K562 (cell line): ENCODE results near the gene CTSW. TPM values are rescaled to one million over a fixed set of nuclear protein-coding genes. Genes with fewer than 3 reads are reported as not detected.

ENCODE experiments used
- ARID2 ChIP-seq: fragments of 450-650 bp; IDR thresholded peaks from 2 replicates; pipeline ENCODE4 v1.6.1; 2017; ENCODE audit warnings: antibody characterized with exemption, mild to moderate bottlenecking
- BRCA1 ChIP-seq, 2 experiments: fragments of 450-650 bp in 1 of 2; sonication (generic) in 1 of 2; formaldehyde crosslinking in 1 of 2; IDR thresholded peaks; 2 replicates each; pipeline versions ENCODE4 v1.5.0 to v1.6.1; 2017 to 2020; ENCODE audit warnings: mild to moderate bottlenecking in 1 of 2, missing genetic modification reagents in 1 of 2
- ETV5 ChIP-seq: sonication (generic); formaldehyde crosslinking; IDR thresholded peaks from 2 replicates; pipeline ENCODE4 v1.4.0; 2020; ENCODE audit warnings: low read depth, mild to moderate bottlenecking, missing genetic modification reagents
- HNRNPL ChIP-seq: fragments of 200-400 bp; formaldehyde crosslinking; IDR thresholded peaks from 2 replicates; pipeline ENCODE4 v1.6.1; 2017; ENCODE audit warnings: low read depth, mild to moderate bottlenecking, low read length
- NCOA4 ChIP-seq: fragments of 450-650 bp; IDR thresholded peaks from 2 replicates; pipeline ENCODE4 v1.6.1; 2018; ENCODE audit warnings: mild to moderate bottlenecking; ENCODE audit not compliant: partially characterized antibody
- NCOR1 ChIP-seq: fragments of 450-650 bp; IDR thresholded peaks from 2 replicates; pipeline ENCODE4 v1.6.1; 2016; ENCODE audit warnings: mild to moderate bottlenecking, moderate library complexity
- NFIC ChIP-seq: fragments of 450-650 bp; IDR thresholded peaks from 2 replicates; pipeline ENCODE4 v1.6.1; 2017; ENCODE audit warnings: mild to moderate bottlenecking, inconsistent platforms
- PHB ChIP-seq: fragments of 250-450 bp; sonication (Bioruptor Pico); IDR thresholded peaks from 2 replicates; pipeline ENCODE4 v1.5.0; 2021
- SMARCA5 ChIP-seq: fragments of 450-650 bp; IDR thresholded peaks from 2 replicates; pipeline ENCODE4 v1.6.1; 2016
- TFAM ChIP-seq: fragments of 250-450 bp; sonication (Bioruptor Pico); conservative IDR thresholded peaks from 2 replicates; pipeline ENCODE4 v1.5.0; 2021; ENCODE audit warnings: mild to moderate bottlenecking, moderate library complexity
- TRIM28 ChIP-seq: fragments of 450-650 bp; IDR thresholded peaks from 2 replicates; pipeline ENCODE4 v1.6.1; 2017
- ZNF583 ChIP-seq: fragments of 250-450 bp; sonication (Bioruptor Pico); IDR thresholded peaks from 2 replicates; pipeline ENCODE4 v1.4.0; 2020
- polyA plus RNA-seq, 8 experiments: library from polyadenylated mRNA; depleted of rRNA in 4 of 8; stranded (reverse) in 5 of 8; unstranded in 3 of 8; fragments of >200 nt; fragmentation: Nextera tagmentation in 2 of 8; fragmentation: Illumina TruSeq in 1 of 8; extraction: Ambion mirVana in 2 of 8; extraction: Trizol in 1 of 8; gene quantifications; 2 replicates each; pipeline versions ENCODE4 v1.2.1 to v1.2.3, GENCODE V29; 2011 to 2014; ENCODE audit warnings: inconsistent platforms in 1 of 8, missing spikeins in 1 of 8
- total RNA-seq, 7 experiments: library from RNA; depleted of rRNA in 6 of 7; stranded (reverse); fragments of >200 nt in 6 of 7; fragmentation: Illumina TruSeq in 2 of 7; extraction: Trizol in 2 of 7; gene quantifications; 2 replicates each; pipeline versions ENCODE4 v1.2.1 to v1.2.3, GENCODE V29; 2011 to 2021; ENCODE audit warnings: low replicate concordance in 1 of 7
- TF ChIP-seq, protein P1 (sequence below): sonication (generic); formaldehyde crosslinking; IDR thresholded peaks from 2 replicates; pipeline ENCODE4 v1.8.1; 2023; ENCODE audit warnings: mild to moderate bottlenecking, missing genetic modification reagents
- TF ChIP-seq, protein P2 (sequence below): fragments of 250-450 bp; sonication (Bioruptor Pico); IDR thresholded peaks from 2 replicates; pipeline ENCODE4 v1.5.0; 2021; ENCODE audit warnings: mild to moderate bottlenecking, moderate library complexity
- TF ChIP-seq, protein P3 (sequence below): sonication (generic); formaldehyde crosslinking; IDR thresholded peaks from 2 replicates; pipeline ENCODE4 v1.5.0; 2020; ENCODE audit warnings: missing genetic modification reagents
- TF ChIP-seq, protein P4 (sequence below): sonication (generic); formaldehyde crosslinking; IDR thresholded peaks from 2 replicates; pipeline ENCODE4 v1.8.1; 2023; ENCODE audit warnings: mild to moderate bottlenecking, missing genetic modification reagents
- TF ChIP-seq, protein P5 (sequence below): fragments of 450-650 bp; IDR thresholded peaks from 2 replicates; pipeline ENCODE4 v1.6.1; 2016; ENCODE audit warnings: mild to moderate bottlenecking
- TF ChIP-seq, protein P6 (sequence below), 2 experiments: fragments of 450-650 bp in 1 of 2; sonication (generic) in 1 of 2; formaldehyde crosslinking; conservative IDR thresholded peaks; 2 replicates each; pipeline versions ENCODE4 v1.4.0 to v1.8.1; 2020 to 2022; ENCODE audit warnings: mild to moderate bottlenecking in 1 of 2, missing genetic modification reagents in 1 of 2

The CTSW gene
- total and polyA plus RNA-seq, 9 of the 15 experiments (the other 6 are each of a cell fraction or from before 2014, with no cell fraction given): 0.04 TPM; not detected in 8

DNA sequence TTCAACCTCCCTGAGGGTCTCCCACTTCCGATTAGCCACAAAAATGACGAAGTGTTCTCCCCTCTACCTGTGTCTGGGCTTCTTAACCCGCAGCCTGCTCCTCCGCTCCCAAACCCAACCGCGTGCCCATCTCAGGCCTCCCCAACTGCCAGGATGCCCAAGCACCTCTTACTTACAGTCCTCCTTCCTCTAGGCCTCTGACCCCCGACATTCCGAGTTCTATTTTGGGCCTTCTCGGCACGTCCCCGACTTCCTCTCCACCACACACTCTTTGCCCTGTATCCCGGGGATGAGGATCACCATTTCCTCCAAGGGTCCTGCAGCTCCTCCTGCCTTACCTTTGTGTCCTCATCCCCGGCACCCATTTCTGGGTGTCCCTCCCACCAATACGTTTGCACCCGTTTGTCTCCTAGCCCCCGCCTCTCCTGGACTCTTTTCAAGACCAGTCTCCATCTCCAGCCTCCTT, 19.8 kb upstream of the CTSW start (continued):
- TF ChIP-seq, protein P1, sequence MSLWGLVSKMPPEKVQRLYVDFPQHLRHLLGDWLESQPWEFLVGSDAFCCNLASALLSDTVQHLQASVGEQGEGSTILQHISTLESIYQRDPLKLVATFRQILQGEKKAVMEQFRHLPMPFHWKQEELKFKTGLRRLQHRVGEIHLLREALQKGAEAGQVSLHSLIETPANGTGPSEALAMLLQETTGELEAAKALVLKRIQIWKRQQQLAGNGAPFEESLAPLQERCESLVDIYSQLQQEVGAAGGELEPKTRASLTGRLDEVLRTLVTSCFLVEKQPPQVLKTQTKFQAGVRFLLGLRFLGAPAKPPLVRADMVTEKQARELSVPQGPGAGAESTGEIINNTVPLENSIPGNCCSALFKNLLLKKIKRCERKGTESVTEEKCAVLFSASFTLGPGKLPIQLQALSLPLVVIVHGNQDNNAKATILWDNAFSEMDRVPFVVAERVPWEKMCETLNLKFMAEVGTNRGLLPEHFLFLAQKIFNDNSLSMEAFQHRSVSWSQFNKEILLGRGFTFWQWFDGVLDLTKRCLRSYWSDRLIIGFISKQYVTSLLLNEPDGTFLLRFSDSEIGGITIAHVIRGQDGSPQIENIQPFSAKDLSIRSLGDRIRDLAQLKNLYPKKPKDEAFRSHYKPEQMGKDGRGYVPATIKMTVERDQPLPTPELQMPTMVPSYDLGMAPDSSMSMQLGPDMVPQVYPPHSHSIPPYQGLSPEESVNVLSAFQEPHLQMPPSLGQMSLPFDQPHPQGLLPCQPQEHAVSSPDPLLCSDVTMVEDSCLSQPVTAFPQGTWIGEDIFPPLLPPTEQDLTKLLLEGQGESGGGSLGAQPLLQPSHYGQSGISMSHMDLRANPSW (CRISPR knock-in tag): no peak
- TF ChIP-seq HNRNPL (no peak), PHB (CRISPR knock-in tag) (no peak), TRIM28 (no peak), BRCA1 (IDR thresholded peaks at IDR 0.05) (no peak), BRCA1 (CRISPR knock-in tag; IDR thresholded peaks at IDR 0.05) (no peak), NFIC (no peak), ARID2 (no peak), ZNF583 (CRISPR knock-in tag) (no peak; the same call in 1 of the 2 replicates), NCOR1 (no peak), SMARCA5 (peak; percentile 68; the same call in 1 of the 2 replicates), ETV5 (no peak), NCOA4 (no peak), TFAM (no peak)
- TF ChIP-seq, protein P2, sequence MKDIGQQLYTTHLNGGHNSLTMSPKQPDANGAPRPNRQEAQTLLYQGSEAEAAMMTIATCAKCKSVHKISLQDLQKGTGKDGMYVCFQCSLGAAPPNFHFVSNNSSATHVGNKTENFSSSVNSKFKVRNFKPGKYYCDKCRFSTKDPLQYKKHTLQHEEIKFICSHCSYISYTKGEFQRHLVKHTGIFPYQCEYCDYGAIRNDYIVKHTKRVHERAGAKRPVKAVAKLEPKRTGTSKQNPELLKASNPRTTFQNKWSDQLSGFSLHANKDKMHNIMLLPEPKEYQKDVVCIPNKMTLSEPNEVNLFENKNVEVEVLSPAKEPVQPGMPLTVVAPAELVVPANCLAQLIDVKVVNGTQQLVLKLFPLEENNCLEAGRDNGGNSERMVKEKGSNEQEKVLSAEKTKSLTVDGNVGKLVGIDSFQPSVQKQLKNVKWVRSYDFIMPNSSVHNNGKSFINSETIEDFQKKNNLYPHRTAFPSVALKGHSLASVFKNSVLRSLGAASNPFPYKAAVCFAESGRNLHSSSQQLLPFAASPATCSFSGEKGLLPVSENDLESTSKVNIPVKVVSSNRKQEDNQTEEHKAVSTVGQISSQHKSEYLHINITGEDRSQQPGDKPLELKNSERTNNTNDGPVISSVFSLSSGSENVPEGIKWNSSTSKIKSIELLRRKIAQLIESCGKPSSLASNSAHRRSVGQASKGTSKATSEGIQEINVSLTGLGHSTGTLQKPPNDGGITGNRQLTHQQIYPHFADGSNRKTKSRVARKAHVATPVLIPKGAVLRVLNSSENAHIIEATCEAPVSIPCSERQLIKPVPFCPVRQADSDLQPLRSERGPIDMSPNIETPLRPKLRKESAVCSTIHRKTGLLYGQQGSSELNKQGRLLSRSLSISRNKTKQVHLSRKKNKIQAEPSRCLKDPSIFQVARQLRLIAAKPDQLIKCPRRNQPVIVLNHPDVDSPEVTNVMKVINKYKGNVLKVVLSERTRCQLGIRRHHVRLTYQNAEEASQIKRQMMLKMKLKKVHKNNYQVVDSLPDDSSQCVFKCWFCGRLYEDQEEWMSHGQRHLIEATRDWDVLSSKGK (CRISPR knock-in tag): no peak
- TF ChIP-seq, protein P3, sequence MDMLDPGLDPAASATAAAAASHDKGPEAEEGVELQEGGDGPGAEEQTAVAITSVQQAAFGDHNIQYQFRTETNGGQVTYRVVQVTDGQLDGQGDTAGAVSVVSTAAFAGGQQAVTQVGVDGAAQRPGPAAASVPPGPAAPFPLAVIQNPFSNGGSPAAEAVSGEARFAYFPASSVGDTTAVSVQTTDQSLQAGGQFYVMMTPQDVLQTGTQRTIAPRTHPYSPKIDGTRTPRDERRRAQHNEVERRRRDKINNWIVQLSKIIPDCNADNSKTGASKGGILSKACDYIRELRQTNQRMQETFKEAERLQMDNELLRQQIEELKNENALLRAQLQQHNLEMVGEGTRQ: no peak
- TF ChIP-seq, protein P4, sequence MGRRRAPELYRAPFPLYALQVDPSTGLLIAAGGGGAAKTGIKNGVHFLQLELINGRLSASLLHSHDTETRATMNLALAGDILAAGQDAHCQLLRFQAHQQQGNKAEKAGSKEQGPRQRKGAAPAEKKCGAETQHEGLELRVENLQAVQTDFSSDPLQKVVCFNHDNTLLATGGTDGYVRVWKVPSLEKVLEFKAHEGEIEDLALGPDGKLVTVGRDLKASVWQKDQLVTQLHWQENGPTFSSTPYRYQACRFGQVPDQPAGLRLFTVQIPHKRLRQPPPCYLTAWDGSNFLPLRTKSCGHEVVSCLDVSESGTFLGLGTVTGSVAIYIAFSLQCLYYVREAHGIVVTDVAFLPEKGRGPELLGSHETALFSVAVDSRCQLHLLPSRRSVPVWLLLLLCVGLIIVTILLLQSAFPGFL (CRISPR knock-in tag): no peak
- TF ChIP-seq, protein P5, sequence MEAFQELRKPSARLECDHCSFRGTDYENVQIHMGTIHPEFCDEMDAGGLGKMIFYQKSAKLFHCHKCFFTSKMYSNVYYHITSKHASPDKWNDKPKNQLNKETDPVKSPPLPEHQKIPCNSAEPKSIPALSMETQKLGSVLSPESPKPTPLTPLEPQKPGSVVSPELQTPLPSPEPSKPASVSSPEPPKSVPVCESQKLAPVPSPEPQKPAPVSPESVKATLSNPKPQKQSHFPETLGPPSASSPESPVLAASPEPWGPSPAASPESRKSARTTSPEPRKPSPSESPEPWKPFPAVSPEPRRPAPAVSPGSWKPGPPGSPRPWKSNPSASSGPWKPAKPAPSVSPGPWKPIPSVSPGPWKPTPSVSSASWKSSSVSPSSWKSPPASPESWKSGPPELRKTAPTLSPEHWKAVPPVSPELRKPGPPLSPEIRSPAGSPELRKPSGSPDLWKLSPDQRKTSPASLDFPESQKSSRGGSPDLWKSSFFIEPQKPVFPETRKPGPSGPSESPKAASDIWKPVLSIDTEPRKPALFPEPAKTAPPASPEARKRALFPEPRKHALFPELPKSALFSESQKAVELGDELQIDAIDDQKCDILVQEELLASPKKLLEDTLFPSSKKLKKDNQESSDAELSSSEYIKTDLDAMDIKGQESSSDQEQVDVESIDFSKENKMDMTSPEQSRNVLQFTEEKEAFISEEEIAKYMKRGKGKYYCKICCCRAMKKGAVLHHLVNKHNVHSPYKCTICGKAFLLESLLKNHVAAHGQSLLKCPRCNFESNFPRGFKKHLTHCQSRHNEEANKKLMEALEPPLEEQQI: no peak
- TF ChIP-seq, protein P6, sequence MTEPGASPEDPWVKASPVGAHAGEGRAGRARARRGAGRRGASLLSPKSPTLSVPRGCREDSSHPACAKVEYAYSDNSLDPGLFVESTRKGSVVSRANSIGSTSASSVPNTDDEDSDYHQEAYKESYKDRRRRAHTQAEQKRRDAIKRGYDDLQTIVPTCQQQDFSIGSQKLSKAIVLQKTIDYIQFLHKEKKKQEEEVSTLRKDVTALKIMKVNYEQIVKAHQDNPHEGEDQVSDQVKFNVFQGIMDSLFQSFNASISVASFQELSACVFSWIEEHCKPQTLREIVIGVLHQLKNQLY (CRISPR knock-in tag; conservative IDR thresholded peaks at IDR 0.05): 0 out of 4 replicates have a peak, but pooled peaks of 1 of the 2 experiments have one; percentile 59
